ENCODE results near the gene TFE3.

Gene TFE3, protein sequence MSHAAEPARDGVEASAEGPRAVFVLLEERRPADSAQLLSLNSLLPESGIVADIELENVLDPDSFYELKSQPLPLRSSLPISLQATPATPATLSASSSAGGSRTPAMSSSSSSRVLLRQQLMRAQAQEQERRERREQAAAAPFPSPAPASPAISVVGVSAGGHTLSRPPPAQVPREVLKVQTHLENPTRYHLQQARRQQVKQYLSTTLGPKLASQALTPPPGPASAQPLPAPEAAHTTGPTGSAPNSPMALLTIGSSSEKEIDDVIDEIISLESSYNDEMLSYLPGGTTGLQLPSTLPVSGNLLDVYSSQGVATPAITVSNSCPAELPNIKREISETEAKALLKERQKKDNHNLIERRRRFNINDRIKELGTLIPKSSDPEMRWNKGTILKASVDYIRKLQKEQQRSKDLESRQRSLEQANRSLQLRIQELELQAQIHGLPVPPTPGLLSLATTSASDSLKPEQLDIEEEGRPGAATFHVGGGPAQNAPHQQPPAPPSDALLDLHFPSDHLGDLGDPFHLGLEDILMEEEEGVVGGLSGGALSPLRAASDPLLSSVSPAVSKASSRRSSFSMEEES

GRCh38 chrX:49043220-49043986 is at the start of gene TFE3:
Gene TFE3 (minus strand): TSS chrX:49043357. CDS start chrX:49043226, 131 bp downstream.
- DNase-seq, result peak; percentile 97

- no peak for DNase-seq
These were observed 46.4 kb upstream of the TFE3 start for GRCh38 chrX:49089553-49089952.

- no peak for DNase-seq
These were observed 39.2 kb upstream of the TFE3 start for GRCh38 chrX:49082271-49082871.

DNA sequence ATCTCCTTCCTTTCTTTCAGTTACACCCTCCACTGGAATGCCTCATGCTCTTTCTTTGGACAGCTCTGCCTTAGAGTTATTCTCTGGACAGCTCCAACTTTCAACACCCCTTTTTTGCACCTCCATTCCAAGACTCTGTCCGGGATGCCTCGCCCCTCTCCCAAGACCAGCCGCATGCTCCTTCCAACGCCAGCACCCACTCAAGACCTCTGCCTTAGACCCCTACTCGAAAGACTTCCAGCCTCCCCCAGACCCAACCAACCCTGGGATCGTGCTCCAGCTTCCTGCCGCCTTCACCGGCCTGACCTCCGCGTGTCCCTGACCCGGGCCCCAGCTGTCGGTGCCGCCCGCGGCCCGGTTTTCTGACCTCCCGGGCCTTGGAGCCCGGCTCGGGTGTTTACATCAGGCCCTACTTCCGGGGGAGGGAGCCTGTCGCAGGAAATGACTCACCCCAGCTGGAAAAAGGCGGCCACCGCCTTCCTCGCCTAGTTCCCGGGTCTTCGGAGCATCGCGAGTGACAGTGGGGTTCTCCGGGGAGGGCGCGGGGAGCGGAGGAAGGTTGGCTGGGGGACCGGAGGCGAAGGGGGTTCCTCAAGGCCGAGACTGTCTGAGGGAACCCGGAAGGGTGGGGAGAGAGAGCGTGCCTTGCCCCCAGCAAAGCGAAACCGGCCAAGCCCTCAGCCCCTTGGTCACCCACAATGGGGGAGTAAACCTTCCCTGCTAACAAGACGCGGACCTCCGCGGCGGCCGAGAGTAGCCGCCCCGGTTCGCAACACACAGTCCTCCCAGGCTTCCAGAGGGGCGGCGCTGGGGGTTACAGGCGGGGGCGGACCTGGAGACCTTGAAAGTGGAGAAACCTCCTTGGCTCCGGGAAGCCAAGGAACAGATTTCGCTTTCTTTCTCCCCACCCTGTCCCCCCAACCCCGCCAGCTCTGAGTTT is 36.6 kb upstream of the TFE3 start, which contains the start of gene WDR45:
WDR45 (minus strand) TSS at position 399 of the 940 bp plus-strand sequence. CDS start 1,792 bp downstream, outside the sequence.
- peak; percentile 37 for DNase-seq

DNA sequence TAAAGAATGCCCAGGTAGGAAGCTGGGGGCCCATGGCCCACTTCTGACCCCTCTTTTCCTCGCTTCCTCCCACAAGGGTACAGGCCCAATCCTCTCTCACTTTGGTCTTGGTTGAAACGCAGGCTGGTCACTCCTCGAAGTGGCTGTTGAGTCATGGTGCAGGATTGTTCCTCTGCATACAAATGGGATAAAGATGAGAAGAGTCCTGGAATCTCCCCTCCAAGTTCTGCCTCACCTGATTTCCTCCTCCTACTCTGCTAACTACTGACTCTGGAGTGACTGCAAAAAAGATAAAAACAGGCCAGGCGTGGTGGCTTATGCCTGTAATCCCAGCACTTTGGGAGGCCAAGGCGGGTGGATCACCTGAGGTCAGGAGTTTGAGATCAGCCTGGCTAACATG is 34.8 kb upstream of the TFE3 start:
- no peak for DNase-seq

- no peak for DNase-seq
These were observed 32.2 kb upstream of the TFE3 start for GRCh38 chrX:49075347-49075746.

DNA sequence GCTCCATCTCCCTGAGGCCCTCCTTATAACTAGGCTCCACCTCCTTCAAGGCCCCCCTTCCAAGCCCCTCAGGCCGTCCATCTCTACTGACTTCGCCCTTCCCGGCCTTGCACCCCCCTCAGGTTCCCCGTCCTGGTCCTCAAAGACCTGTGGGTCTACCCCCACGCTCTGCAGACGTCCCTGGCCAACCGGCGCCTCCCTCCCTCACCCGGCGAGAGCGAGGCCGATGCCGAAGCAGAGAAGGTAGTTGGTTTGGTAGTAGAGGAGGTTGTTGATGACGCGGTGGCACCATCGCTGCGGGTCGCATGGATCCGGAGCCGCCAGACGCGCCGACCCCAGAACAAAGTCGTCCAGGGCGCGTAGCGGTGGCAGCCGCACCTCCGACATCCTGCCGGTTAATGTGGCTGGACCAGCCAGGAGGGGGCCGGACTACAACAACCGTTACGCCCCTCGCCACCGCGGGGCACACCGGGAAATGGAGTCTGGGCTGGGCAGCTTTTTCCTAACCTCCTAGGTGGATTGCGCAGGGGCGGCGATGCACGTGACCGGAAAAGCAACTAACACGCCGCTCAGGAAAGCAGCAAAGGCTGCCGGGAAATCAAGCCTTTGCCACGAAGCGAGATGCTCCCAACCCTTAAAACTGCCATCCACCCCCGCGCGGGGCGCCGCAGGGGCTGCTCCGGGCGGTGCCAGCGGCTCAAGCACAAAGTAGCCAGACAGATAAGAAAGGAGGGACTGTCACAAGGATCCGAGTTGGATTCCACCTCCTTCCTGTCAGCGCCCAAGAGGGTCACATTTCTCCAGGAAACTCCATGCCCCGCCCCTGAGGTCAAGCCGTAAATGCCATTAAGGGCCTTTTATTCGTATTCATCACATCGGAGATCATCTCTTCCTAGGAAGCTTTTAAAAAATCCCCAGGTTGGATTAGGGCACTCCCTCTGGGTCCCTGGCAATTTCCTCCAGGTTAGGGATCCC is 30.7 kb upstream of the TFE3 start, which contains the start of gene PRAF2:
PRAF2 (minus strand) TSS at position 402 of the 975 bp plus-strand sequence; CDS start at position 387, 15 bp downstream.
- DNase-seq, result peak; percentile 85

- no peak for DNase-seq
These were observed 29.5 kb upstream of the TFE3 start for GRCh38 chrX:49072712-49073095.

GRCh38 chrX:49071877-49072711 is 28.9 kb upstream of the TFE3 start:
- DNase-seq, result no peak

- DNase-seq, result no peak
These were observed 27.8 kb upstream of the TFE3 start for GRCh38 chrX:49070988-49071387.

GRCh38 chrX:49069038-49069437 is 25.9 kb upstream of the TFE3 start:
- DNase-seq, result no peak

DNA sequence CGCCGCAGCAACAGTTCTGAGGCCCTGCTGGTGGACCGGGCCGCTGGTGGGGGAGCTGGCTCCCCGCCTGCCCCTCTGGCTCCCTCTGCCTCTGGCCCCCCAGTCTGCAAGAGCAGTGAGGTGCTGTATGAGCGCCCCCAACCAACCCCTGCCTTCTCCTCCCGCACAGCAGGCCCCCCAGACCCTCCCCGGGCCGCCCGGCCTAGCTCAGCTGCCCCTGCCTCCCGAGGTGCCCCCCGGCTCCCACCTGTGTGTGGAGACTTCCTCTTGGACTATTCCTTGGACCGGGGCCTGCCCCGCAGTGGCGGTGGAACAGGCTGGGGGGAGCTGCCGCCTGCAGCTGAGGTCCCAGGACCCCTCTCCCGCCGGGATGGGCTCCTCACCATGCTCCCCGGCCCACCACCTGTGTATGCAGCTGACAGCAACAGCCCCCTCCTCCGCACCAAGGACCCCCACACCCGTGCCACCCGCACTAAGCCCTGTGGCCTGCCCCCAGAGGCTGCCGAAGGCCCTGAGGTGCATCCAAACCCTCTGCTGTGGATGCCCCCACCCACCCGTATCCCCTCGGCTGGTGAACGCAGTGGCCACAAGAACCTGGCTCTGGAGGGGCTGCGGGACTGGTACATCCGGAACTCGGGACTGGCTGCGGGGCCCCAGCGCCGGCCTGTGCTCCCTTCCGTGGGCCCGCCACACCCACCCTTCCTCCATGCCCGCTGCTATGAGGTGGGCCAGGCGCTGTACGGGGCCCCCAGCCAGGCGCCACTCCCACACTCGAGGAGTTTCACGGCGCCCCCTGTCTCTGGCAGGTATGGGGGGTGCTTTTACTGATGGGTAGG is 24.3 kb upstream of the TFE3 start:
- DNase-seq, result no peak

GRCh38 chrX:49066690-49067089 is 23.5 kb upstream of the TFE3 start:
- DNase-seq, result no peak

- no peak for DNase-seq
These were observed 23.1 kb upstream of the TFE3 start for GRCh38 chrX:49066278-49066677.

- DNase-seq, result no peak
These were observed 21.6 kb upstream of the TFE3 start for GRCh38 chrX:49064735-49065134.

- no peak for DNase-seq
These were observed 21.1 kb upstream of the TFE3 start for GRCh38 chrX:49064303-49064702.

GRCh38 chrX:49063715-49064114 is 20.6 kb upstream of the TFE3 start:
- no peak for DNase-seq

GRCh38 chrX:49061916-49062315 is 18.8 kb upstream of the TFE3 start:
- DNase-seq, result no peak

DNA sequence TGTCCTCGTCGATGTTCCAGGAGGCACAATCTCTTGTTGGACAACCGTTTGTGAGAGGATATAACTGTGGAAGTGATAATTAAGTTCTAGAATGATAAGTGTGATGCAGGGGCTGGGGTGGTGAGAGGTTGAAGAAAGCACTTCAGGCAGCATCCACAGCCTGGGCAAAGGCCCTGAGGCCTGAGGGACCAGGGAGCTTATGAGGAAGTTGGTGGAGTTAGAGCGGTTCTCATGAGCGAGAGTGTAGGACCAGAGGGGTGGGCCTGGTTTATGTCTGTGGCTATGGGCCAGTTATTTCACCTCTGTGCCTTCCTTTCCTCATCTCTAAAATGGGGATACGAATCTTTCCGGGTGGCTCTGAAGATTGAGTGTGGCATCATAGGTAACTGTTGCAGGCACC is 18.3 kb upstream of the TFE3 start:
- DNase-seq, result no peak

Data from NCI-H2107 (cell line).